GM12872 (cell line): ENCODE results near the gene PAK1.

Experiments
- TF ChIP-seq, protein P1 (sequence below): IDR thresholded peaks from 3 replicates; pipeline ENCODE4 v1.5.1; 2011; ENCODE audit warnings: low read depth, mild to moderate bottlenecking, low read length, moderate library complexity; ENCODE audit not compliant: insufficient read depth

PAK1 gene

DNA sequence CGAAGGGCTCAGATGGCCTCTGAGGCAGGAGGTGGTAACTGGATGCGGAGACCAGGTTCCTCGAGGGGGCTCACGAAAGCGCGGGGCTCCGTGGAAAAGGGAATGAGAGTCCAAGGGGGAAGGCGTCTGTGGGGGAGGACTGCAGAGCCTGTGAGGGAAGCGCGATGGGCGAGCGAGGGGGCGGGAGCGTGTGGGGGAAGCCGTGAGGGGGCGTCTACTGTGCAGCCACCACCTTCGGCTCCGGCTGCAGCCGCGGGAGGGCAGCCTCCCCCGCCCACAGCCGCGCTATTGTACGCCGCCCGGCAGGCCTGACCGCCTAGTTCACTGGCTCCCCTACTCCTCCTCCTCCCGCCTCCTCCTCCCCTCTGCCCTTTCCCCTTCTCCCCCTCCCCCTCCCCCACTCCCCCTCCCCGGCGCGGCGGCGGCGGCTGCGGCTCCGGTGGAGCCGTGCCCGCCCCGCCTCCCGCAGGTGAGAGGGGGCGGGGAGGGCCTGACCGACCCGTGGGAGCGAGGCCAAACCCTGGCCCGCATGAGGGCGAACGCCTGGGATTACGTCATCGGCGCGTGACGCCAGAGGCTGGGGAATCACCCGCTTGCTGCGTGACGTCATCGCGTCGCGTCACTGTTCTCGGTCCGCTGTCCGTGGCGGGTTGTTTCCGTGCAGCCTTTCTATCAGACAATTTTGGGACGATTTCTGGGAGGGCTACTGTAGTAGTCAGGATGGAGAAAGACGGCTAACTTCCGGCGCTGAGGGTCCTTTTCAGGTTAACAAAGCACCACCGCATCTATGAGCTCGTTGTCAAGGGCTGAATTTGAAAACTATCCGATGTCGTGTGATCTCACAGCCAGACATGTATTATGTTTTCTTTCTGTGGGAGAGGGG is at the start of gene PAK1:
Gene PAK1, minus strand, starts transcription at position 294 of the 883 bp plus-strand sequence. CDS start 81,574 bp downstream, outside the sequence.
- TF ChIP-seq, protein P1, sequence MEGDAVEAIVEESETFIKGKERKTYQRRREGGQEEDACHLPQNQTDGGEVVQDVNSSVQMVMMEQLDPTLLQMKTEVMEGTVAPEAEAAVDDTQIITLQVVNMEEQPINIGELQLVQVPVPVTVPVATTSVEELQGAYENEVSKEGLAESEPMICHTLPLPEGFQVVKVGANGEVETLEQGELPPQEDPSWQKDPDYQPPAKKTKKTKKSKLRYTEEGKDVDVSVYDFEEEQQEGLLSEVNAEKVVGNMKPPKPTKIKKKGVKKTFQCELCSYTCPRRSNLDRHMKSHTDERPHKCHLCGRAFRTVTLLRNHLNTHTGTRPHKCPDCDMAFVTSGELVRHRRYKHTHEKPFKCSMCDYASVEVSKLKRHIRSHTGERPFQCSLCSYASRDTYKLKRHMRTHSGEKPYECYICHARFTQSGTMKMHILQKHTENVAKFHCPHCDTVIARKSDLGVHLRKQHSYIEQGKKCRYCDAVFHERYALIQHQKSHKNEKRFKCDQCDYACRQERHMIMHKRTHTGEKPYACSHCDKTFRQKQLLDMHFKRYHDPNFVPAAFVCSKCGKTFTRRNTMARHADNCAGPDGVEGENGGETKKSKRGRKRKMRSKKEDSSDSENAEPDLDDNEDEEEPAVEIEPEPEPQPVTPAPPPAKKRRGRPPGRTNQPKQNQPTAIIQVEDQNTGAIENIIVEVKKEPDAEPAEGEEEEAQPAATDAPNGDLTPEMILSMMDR, result peak; percentile 54; the same call in 2 of the 3 replicates

DNA sequence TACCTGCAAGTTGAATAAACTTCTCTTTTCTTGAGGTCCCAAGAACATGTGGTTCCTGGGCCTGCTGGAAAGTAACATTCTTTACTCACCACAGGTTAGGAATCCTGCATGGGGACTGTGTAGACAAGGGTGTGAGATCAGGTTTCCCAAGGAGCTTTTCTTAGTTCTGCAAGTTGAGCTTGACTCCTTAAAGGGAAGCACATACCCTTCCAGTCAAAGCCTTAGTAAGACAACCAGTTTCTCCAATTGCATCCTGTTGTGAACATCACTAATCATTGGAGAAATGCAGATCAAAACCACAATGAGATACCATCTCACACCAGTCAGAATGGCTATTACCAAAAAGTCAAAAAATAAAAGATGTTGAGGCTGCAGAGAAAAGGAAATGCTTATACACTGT is 48.3 kb upstream of the PAK1 start:
- TF ChIP-seq, protein P1, result no peak

DNA sequence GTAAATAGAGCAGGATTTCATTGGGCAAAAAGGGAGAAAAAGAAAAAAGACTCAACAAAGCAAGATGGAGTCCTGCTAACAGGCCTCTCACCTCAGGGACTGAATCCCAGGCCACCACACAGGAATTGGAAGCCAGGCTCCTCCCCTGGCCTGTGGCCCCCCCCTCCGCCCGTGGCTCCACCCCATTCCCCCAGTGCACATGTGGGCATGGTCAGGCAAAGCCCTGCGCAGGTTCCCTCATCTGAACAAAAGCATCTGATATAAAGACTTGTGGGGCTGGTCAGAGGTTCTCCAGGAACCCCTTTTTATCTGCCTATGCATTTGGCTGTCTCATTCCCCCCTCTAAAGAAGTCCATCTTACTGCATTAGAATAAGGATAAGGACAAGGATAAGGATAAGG is 46.0 kb upstream of the PAK1 start:
- TF ChIP-seq, protein P1, result no peak

DNA sequence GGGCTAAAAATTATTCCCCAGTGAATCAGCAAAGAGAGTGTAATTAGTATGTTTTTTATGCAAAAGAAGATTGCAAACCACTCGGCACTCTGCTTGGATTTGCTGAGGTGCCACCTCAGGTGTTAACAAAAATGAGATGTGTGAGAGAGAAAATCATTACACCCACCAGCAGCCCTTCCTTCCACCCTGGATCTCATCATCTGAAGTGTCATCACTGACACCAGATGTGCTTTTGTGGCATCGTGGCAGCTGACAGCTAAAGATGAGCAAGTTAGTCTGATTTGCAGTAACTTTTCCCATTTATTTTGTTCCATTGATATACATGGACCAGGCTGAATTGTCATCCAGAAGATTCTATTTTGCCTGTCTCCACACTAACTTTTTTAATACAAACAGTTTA is 44.6 kb upstream of the PAK1 start:
- TF ChIP-seq, protein P1, result no peak

DNA sequence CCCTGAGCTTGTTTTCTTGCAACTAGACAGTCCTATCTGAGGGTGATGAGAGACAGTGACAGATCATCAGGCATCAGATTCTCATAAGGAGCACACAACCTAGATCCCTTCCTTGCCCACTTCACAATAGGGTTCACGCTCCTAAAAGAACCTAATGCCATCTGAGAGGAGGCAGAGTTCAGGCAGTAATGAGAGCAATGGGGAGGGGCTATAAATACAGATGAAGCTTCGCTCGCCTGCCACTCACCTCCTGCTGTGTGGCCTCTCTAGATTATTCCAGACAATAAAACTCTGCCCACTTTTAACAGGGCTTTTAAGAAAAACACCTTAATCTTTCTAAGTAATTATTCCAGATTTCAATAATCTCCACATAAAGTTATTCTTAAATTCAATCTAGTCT is 43.9 kb upstream of the PAK1 start:
- TF ChIP-seq, protein P1, result no peak

DNA sequence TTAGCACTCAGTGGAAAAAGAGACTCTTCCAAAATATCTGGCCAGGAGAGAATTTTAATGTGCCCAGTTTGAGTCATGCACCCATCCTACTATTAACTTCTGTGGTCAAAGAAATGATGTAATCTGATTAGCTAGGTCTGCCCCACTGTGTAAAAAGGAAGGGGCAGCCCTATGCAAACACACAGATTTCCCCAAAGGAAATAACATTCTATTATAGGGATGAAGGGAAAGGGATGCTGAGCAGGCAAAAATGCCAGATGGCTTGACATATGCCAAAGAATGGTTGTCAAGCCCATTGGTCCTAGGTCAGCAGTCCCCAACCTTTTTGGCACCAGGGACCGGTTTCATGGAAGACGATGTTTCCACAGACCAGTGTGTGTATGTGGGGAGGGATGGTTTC is 43.3 kb upstream of the PAK1 start:
- TF ChIP-seq, protein P1, result no peak

DNA sequence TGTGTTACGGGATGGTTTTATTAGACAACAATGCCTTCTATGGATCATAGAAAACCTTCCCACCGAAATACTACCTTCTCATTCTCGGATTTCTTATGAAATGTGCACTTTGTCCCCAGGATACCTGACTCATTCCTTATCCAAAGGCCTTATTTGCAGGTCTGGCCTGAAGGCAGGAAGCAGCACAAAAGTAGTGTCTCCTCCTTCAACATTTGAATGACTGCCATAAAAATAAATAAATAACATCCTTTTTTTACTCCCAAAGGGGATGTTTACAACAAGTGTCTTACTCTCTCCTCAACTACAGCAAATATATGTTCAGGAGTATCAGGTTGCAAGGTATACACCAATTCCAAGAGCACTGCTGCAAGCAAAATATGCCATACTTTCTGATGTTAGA is 41.6 kb upstream of the PAK1 start:
- TF ChIP-seq, protein P1, result no peak
